ENCODE measurements around the gene VIM.

VIM gene

DNA sequence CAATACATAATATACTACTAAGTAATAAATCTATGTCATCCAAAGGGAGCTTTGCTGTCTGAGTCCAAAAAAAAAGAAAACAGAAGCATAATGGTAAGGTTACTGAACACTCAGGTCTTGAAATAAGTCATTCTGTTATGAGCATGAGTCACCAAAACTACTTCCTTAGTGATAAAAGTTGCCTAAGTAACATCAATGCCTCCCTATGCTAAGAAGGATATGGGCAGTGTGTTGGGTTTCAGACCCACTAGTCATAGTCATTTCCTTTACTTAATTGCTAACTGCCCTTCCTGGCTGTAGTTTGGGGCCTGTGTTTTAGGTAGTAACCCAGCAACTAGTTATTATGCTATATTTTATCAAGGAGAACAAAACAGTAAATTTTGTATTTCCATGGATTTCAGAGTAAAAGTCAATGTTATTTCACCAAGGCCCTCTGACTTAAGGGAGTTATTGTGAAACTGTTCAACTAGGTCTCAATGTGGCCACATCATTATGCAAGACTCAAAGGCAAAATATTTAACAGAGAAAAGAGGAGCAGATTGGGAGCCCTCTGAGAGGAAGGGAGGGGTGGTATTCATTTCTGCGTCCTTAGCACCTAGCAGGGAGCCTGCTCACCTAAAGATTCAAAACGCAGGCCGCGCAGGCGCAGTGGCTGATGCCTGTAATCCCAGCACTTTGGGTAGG is 11.7 kb upstream of the VIM start:
- POLR2A ChIA-PET, result interaction anchor here (2.4 kb wide), 1 partner anchor 13 kb away, joined by 17 read pairs; no protein-coding TSS in a partner anchor
- H3K27ac ChIP-seq (ENCODE audit: extremely low read depth, low read depth, low read length), result 0 out of 2 replicates have a peak overlapping the region, but pooled peaks have one; percentile 4
- no peak overlapping the region for H3K4me3 ChIP-seq (ENCODE audit: low read depth, low read length)
- H3K4me1 ChIP-seq (ENCODE audit: control insufficient read depth, insufficient read depth, low read length), result peaks cover 8% of the 10 kb centered on the region
- no peaks in the 10 kb centered on the region for H3K9me3 ChIP-seq (ENCODE audit: control insufficient read depth, insufficient read depth, low read depth, low read length)
- CTCF ChIA-PET, result interaction anchor here (0.6 to 1.2 kb wide), 2 partner anchors 14 to 388 kb away, joined by 3 to 7 read pairs; no protein-coding TSS in a partner anchor
- no peaks in the 10 kb centered on the region for H3K36me3 ChIP-seq (ENCODE audit: control insufficient read depth in 2 of 2, insufficient read depth in 1 of 2, low read length in 2 of 2)
- TF ChIP-seq, protein P1, sequence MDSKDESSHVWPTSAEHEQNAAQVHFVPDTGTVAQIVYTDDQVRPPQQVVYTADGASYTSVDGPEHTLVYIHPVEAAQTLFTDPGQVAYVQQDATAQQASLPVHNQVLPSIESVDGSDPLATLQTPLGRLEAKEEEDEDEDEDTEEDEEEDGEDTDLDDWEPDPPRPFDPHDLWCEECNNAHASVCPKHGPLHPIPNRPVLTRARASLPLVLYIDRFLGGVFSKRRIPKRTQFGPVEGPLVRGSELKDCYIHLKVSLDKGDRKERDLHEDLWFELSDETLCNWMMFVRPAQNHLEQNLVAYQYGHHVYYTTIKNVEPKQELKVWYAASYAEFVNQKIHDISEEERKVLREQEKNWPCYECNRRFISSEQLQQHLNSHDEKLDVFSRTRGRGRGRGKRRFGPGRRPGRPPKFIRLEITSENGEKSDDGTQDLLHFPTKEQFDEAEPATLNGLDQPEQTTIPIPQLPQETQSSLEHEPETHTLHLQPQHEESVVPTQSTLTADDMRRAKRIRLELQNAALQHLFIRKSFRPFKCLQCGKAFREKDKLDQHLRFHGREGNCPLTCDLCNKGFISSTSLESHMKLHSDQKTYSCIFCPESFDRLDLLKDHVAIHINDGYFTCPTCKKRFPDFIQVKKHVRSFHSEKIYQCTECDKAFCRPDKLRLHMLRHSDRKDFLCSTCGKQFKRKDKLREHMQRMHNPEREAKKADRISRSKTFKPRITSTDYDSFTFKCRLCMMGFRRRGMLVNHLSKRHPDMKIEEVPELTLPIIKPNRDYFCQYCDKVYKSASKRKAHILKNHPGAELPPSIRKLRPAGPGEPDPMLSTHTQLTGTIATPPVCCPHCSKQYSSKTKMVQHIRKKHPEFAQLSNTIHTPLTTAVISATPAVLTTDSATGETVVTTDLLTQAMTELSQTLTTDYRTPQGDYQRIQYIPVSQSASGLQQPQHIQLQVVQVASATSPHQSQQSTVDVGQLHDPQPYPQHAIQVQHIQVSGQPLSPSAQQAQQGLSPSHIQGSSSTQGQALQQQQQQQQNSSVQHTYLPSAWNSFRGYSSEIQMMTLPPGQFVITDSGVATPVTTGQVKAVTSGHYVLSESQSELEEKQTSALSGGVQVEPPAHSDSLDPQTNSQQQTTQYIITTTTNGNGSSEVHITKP (tag by site-specific recombination; IDR thresholded peaks at IDR 0.05), result 0 out of 2 replicates have a peak, but pooled peaks have one; percentile 19
- TF ChIP-seq ZNF324 (tag by site-specific recombination; IDR thresholded peaks at IDR 0.05), result 0 out of 2 replicates have a peak, but pooled peaks have one; percentile 56
- TF ChIP-seq ZNF555 (tag by site-specific recombination; conservative IDR thresholded peaks at IDR 0.05), result no peak
- TF ChIP-seq, protein P2, sequence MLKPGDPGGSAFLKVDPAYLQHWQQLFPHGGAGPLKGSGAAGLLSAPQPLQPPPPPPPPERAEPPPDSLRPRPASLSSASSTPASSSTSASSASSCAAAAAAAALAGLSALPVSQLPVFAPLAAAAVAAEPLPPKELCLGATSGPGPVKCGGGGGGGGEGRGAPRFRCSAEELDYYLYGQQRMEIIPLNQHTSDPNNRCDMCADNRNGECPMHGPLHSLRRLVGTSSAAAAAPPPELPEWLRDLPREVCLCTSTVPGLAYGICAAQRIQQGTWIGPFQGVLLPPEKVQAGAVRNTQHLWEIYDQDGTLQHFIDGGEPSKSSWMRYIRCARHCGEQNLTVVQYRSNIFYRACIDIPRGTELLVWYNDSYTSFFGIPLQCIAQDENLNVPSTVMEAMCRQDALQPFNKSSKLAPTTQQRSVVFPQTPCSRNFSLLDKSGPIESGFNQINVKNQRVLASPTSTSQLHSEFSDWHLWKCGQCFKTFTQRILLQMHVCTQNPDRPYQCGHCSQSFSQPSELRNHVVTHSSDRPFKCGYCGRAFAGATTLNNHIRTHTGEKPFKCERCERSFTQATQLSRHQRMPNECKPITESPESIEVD (tag by site-specific recombination; IDR thresholded peaks at IDR 0.05), result peak; percentile 93
- peak; percentile 52; the same call in 1 of the 2 replicates for TF ChIP-seq ZNF184 (tag by site-specific recombination; IDR thresholded peaks at IDR 0.05)
- no peak for TF ChIP-seq ZBTB48 (tag by site-specific recombination; IDR thresholded peaks at IDR 0.05)
- 0 out of 2 replicates have a peak, but pooled peaks have one; percentile 21 for TF ChIP-seq ZNF10 (tag by site-specific recombination; IDR thresholded peaks at IDR 0.05)
- peak; percentile 25; the same call in 1 of the 2 replicates for TF ChIP-seq SP2 (tag by site-specific recombination; IDR thresholded peaks at IDR 0.05)
- peak; percentile 69 for TF ChIP-seq ZNF366 (tag by site-specific recombination; conservative IDR thresholded peaks at IDR 0.05)
- 0 out of 2 replicates have a peak, but pooled peaks have one; percentile 44 for TF ChIP-seq ZEB2 (tag by site-specific recombination; IDR thresholded peaks at IDR 0.05)
- no peak for TF ChIP-seq GFI1B (tag by site-specific recombination; IDR thresholded peaks at IDR 0.05)
- TF ChIP-seq, protein P3, sequence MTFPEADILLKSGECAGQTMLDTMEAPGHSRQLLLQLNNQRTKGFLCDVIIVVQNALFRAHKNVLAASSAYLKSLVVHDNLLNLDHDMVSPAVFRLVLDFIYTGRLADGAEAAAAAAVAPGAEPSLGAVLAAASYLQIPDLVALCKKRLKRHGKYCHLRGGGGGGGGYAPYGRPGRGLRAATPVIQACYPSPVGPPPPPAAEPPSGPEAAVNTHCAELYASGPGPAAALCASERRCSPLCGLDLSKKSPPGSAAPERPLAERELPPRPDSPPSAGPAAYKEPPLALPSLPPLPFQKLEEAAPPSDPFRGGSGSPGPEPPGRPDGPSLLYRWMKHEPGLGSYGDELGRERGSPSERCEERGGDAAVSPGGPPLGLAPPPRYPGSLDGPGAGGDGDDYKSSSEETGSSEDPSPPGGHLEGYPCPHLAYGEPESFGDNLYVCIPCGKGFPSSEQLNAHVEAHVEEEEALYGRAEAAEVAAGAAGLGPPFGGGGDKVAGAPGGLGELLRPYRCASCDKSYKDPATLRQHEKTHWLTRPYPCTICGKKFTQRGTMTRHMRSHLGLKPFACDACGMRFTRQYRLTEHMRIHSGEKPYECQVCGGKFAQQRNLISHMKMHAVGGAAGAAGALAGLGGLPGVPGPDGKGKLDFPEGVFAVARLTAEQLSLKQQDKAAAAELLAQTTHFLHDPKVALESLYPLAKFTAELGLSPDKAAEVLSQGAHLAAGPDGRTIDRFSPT (tag by site-specific recombination; IDR thresholded peaks at IDR 0.05), result peak; percentile 60; the same call in 1 of the 2 replicates
- TF ChIP-seq ZNF600 (tag by site-specific recombination; IDR thresholded peaks at IDR 0.05), result peak; percentile 85
- TF ChIP-seq, protein P4, sequence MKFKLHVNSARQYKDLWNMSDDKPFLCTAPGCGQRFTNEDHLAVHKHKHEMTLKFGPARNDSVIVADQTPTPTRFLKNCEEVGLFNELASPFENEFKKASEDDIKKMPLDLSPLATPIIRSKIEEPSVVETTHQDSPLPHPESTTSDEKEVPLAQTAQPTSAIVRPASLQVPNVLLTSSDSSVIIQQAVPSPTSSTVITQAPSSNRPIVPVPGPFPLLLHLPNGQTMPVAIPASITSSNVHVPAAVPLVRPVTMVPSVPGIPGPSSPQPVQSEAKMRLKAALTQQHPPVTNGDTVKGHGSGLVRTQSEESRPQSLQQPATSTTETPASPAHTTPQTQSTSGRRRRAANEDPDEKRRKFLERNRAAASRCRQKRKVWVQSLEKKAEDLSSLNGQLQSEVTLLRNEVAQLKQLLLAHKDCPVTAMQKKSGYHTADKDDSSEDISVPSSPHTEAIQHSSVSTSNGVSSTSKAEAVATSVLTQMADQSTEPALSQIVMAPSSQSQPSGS (tag by site-specific recombination; IDR thresholded peaks at IDR 0.05; ENCODE audit: low read depth), result no peak
- TF ChIP-seq, protein P5, sequence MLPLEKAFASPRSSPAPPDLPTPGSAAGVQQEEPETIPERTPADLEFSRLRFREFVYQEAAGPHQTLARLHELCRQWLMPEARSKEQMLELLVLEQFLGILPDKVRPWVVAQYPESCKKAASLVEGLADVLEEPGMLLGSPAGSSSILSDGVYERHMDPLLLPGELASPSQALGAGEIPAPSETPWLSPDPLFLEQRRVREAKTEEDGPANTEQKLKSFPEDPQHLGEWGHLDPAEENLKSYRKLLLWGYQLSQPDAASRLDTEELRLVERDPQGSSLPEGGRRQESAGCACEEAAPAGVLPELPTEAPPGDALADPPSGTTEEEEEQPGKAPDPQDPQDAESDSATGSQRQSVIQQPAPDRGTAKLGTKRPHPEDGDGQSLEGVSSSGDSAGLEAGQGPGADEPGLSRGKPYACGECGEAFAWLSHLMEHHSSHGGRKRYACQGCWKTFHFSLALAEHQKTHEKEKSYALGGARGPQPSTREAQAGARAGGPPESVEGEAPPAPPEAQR (tag by site-specific recombination; IDR thresholded peaks at IDR 0.05), result no peak
- TF ChIP-seq, protein P6, sequence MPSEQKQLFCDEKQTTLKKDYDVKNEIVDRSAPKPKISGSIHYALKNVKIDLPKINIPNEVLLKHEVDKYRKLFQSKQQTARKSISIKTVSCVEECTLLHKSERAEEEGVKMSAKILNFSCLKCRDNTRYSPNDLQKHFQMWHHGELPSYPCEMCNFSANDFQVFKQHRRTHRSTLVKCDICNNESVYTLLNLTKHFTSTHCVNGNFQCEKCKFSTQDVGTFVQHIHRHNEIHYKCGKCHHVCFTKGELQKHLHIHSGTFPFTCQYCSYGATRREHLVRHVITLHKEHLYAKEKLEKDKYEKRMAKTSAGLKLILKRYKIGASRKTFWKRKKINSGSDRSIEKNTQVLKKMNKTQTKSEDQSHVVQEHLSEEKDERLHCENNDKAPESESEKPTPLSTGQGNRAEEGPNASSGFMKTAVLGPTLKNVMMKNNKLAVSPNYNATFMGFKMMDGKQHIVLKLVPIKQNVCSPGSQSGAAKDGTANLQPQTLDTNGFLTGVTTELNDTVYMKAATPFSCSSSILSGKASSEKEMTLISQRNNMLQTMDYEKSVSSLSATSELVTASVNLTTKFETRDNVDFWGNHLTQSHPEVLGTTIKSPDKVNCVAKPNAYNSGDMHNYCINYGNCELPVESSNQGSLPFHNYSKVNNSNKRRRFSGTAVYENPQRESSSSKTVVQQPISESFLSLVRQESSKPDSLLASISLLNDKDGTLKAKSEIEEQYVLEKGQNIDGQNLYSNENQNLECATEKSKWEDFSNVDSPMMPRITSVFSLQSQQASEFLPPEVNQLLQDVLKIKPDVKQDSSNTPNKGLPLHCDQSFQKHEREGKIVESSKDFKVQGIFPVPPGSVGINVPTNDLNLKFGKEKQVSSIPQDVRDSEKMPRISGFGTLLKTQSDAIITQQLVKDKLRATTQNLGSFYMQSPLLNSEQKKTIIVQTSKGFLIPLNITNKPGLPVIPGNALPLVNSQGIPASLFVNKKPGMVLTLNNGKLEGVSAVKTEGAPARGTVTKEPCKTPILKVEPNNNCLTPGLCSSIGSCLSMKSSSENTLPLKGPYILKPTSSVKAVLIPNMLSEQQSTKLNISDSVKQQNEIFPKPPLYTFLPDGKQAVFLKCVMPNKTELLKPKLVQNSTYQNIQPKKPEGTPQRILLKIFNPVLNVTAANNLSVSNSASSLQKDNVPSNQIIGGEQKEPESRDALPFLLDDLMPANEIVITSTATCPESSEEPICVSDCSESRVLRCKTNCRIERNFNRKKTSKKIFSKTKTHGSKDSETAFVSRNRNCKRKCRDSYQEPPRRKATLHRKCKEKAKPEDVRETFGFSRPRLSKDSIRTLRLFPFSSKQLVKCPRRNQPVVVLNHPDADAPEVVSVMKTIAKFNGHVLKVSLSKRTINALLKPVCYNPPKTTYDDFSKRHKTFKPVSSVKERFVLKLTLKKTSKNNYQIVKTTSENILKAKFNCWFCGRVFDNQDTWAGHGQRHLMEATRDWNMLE (tag by site-specific recombination; conservative IDR thresholded peaks at IDR 0.05; ENCODE audit: low read depth), result 0 out of 2 replicates have a peak, but pooled peaks have one; percentile 33
- peak; percentile 88 for TF ChIP-seq ZNF629 (tag by site-specific recombination; IDR thresholded peaks at IDR 0.05)
- no peak for TF ChIP-seq BCL11B (tag by site-specific recombination; IDR thresholded peaks at IDR 0.05; ENCODE audit: low read depth)
- peak; percentile 62; the same call in 1 of the 2 replicates for TF ChIP-seq TRIM28 (IDR thresholded peaks at IDR 0.05; ENCODE audit: borderline replicate concordance, low read length)
- peak; percentile 81; the same call in 1 of the 2 replicates for TF ChIP-seq OSR2 (tag by site-specific recombination; IDR thresholded peaks at IDR 0.05)
- TF ChIP-seq YY2 (tag by site-specific recombination; IDR thresholded peaks at IDR 0.05), result no peak

Measured in HEK293 (cell line).